GM21529 (cell line): ENCODE data around the gene KRT74.
A peak's percentile ranks its signal among the peaks of the same experiment; 100 is the strongest.

ENCODE experiments used
- ATAC-seq: cut with Tn5 transposase; IDR thresholded peaks from one replicate; pipeline ENCODE4 v1.9.1; 2021; ENCODE audit not compliant: unreplicated experiment

The KRT74 gene

DNA sequence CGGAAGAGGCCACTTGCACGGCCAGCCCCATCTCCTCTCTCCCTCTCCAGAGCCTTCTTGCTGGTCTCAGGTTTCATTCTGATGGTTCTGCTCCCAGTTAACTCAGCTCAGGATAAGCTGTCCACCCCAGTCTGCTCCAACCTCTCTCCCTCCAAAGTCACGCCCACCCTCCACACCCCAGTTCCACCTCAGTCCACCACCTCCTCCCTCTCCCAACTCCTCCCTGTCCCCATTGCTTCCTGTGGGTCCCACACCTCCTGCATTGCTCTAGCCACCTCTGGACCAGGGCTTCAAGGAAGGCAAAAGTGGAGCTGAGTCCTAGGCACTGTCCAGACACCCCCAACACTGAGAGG lies 33.8 kb downstream of the KRT74 start:
- no peak for ATAC-seq

DNA sequence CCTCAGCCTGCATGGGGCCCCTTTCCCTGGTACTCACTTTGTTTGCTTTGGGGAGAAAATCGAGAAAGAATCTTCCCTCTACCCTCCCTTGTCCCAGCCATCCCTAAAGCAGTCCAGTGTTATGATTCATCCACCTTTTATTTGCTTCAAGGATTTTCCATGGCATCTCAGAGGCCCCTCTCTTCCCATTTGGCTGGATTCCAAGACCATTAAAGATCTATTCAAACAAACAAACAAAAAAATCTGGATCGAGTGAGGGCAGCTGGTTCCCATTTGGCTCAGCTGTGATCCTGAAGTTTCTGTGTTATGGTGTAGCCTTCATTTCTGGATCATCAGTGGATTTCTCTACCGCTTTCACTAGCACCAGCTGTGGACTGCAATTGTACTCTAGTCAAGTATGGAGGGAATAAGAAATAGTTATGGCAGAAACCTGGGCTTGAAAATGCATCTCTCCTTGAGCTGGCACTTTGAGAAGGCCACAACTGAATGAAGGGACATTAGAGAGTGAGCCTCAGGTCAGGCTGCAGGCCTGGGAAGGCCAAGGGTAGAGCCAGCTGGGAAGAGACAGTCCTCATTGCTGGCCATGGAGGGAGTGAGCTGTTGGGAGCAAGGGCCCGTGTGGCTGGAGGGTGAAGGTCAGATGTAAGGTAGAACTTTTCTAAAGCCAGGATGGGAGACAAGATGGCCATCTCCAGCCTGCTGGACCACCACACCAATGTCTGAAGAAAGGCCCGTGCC lies 34.4 kb downstream of the KRT74 start:
- no peak for ATAC-seq

DNA sequence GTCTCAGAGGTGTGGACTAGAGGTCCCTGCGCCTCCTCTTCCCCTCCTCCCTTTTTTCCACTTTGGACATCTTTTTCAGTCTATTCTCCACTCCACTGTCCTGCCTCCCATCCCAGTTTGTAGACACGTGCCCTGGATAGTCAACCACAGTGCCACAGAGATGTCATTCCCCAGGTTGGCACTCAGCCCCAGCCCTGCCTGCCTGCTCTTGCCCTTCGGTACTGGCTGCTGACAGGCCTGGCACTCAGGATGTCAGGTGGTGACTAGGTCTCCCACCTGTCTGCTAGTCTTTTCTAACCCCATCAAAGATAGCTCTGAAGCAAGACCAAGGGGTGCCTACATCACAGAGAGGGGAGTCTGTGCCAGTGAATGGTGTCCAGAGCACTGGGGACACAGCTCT lies 36.5 kb downstream of the KRT74 start:
- no peak for ATAC-seq

DNA sequence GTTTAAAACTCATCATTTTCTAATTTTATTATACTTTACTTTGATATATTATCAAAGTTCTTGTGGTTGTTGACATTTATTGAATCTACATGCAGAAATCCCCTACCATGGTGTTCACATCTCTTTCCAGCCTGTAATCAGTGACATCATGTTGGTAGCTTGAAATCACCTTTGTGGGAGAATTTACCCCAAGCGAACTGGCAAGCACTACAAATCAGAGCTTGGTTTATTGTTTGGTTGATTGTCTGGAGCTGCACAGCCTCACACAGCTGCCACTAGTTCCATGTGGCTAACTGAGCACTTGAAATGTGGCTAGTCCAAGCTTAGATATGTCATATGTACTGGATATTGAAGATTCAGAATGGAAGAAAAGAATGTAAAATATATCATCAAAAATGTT lies 38.1 kb downstream of the KRT74 start:
- ATAC-seq: no peak

DNA sequence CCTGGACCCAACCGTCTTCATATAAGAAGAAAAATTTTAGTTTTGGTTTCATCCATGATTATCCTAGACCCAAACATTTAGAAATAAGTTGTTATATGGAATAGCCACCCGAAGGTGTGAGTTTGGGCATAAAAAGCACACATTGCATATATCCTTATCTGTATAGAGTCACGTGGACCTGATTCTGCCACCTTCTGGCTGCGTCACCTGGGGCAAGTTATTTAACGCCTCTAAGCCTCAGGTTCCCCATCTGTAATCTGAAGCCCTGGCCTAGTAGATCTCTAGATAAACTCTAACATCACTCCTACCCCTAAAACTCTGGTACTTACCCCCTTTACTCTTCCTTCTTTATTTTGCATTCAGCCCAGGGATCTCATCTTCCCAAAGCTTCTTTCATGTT lies 39.2 kb downstream of the KRT74 start:
- no peak for ATAC-seq

DNA sequence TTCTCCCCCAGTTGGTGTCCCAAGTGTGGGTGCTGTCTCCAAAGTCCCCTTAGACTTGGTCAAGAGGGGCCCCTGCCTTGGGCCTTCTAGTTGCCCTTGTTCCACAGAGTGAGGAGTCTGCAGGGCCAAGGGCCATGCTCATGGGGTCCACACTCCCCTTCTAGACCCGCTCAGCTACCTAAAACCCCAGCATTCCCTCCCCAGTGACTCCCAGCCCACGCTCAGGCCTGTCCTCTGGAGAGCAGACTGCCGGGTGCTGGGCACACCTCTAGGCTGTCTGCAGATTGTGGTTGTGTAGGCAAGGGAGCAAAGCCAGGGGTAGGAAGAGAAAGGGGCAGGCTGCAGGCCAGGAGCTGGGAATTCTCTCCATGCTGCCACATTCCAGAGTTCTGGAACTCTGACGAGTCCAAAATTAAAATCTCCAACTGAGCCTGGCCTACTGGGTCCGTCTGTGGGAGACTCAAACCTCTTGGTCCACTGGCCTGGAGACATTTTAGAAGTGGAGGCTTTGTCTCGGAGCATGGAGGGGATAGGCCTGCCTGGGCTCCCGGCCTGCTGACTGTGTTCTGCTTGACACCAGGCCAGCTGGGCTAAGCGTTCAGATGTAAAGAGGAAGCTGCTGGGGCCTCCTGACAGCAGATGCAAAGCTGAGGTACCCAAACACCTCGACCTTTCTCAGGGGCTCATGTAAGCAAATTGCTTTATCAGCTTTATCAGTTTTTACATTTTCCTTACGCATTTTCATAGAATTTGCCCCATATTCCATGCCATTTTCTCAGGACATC lies 39.8 kb downstream of the KRT74 start:
- no peak for ATAC-seq

DNA sequence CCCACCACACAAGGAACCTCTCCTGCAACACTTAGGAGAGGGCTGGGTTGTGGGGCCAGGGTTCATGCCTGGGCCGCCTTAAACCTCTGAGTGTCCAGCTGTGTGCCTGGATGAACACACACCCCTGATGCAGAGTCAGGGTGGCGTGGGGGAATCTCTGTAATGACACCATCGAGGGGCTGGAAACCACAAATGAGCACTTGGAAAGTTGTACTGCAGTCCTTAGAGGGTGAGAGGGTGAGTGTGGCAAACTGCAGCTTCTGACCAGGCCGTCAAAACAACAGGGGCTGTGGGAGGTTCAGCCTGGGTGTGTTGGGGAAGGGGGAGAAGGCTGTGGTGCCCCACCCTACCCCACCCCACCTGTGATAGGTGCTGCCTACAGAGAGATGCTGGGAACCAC lies 41.0 kb downstream of the KRT74 start:
- ATAC-seq: no peak

DNA sequence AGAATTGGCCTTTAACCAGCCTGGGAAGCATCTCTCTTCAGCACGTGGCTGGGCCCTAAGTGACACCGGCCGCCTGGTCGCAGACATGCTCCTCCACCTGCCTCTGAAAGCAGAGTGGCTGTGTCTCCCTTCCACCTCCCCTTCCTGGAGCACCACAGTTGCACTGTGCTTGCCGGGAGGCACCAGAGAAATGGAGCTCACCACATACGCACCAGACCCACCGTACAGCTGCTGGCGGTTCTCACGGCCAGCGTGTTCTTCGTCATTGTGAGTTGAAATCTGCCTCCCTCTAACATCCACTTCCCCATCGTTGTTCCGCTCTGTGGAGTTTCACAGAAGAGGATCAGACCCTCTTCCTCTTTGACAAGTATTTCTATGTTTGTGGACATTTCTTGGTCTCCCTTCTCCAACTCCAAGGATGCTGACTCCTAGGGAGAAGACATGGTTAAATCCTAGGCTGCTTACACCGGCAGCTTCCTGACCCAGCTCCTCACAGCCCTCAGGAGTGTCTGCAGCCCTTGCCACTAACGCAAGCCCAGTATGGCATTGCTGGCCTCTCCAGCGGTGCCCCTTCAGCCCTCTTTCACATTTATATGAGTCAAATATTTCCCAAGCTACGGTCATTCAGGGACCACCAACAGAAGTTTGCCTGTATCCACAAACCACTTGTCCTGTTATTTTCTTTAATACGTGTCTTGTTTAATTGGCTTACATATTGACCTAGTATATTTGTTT lies 41.9 kb downstream of the KRT74 start:
- no peak for ATAC-seq

DNA sequence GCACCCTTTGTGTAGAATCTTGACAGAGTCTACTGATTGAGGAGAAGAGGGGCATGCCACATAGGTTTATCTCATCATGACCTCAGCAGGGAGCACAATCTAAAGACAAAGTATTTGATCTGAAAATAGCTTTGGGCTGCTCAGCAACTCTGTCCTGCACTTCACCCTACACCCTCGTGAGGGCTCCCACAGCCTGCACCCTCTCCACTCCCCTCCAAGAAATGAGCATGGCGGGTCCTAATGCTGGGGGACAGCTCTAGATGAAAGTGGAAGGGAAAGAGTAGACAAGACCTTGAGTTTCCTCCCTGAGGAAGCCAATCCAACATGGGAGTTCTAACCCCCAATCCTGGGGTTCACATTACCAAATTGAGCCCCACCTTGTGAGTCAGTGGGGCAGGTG lies 42.7 kb downstream of the KRT74 start:
- no peak for ATAC-seq

DNA sequence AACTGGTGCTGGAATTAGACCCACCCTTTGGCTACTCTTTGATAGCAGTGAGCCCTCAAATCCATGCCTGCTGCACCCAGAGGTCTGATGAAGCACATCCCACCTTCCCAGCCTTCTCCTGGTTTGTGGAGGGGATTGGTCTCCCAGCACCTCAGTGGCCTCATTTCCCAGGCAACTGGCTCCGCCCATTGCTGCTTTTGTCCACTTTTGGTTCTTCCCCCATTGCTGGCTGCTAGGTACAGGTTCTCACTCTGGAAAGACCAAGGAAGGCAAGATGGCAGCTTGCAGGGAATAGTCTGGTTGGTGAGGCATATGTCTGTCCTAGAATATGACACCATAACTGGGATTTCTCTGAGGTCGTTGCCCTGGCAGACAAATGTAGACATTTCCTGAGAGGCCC lies 43.3 kb downstream of the KRT74 start:
- ATAC-seq: no peak

DNA sequence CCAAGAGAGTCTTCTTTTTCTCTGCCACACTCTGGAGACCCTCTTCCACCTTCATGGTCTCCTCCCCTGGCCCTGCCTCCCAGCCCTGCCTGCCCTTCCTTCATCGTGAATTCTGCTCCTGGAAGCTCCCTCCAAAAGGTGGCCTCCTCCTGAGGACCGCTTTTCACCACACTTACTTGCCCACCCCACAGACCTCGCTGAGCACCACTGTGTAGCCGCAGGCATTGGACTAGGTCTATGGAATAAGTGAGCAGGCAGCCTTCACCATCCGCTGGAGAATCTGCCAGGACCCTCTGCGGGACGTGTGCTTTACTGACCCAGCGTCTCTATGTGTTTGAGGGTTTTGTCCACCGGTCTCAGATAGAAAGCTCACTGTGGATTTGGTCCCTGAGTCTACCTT lies 43.8 kb downstream of the KRT74 start:
- no peak for ATAC-seq

DNA sequence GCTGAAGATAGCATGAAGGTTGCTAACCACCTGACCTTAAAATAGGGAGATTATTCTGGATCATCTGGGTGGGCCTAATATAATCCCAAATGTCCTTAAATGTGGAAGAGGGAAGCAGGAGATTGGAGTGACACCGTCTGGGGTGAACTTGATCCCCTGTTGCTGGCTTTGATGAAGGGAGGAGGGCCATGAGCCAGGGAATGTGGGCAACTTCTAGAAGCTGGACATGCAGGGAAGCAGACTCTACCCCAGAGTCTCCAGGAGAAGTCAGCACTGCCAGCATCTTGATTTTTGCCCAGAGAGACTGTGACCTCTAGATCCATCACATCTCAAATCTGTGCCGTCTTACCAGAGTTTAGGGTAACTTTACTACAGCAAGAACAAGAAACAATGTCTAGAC lies 44.2 kb downstream of the KRT74 start:
- ATAC-seq: no peak

DNA sequence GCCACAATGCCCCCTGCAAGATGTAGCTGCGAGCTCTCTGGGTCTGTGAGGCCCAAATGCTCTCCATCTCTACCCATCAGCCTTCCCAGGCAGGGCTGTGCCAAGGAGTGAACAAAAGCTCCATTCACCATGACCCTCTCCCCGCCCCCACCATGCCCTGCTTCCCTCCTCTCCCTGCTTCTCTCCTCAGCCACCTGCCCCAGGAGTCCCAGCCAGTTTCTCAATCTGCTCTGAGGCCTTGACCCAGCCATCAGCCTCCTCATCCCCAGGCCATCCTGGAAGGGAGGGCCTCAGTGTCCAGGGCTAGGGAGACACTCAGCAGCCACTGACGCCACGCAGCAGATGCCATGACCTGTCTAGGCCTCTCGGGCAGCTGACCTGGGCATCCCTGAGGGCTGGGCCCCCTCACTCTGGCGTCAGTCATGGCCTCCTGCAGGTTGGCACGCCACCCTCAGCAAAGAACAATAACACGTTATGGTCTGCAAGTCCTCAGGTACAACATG lies 45.0 kb downstream of the KRT74 start:
- no peak for ATAC-seq

DNA sequence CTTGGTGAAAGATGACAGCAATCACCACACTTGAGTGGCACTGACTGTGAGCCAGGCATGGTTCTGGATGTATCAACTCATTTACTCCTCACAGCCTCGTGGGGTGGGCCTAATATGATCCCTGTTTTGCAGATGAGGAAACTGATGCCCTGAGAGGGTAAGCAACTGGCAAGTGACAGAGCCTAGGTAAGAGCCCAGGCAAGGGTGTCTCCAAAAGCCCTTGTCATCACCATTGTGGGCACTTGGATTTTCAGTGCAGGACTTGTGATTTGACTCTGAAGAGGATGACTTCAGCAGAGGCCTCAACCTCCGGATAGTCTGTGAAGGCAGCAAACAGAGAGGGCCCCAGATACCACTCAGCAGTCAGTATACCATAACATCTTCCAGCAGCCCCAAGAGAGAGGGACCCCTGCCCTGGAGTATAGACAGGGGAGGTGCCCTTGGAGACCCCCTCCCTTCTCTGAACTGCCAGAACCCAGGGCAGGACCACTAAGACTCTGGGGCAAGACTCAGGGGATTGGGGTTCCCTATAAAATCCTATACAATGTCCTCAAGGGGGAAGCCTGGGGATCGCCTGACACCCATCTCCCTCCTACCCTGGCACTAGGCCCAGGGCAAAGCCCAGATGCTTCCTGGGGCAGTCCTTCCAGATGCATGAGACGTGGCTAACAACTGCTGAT lies 46.4 kb downstream of the KRT74 start:
- ATAC-seq: no peak

DNA sequence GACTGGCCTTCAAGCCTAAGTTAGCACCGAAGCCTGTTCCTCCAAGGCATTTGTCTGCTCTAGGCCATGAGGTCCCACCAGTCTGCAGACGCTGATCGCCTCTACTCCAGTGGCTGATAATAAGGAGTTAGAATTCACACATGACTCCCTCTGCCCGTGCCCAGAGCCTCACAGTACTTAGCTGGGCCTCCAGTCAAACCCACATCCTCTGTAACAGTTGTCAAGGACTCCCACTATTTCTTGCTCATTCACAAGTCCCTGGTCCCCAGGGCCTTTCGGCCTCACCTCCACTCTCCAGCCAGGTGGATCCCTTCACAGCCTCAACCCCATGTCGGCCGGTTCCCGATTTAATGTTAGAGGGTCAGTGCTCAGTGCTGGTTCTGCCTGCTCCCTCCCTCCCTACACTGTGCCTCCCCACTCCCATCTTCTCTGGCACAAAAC lies 47.1 kb downstream of the KRT74 start:
- ATAC-seq: no peak

DNA sequence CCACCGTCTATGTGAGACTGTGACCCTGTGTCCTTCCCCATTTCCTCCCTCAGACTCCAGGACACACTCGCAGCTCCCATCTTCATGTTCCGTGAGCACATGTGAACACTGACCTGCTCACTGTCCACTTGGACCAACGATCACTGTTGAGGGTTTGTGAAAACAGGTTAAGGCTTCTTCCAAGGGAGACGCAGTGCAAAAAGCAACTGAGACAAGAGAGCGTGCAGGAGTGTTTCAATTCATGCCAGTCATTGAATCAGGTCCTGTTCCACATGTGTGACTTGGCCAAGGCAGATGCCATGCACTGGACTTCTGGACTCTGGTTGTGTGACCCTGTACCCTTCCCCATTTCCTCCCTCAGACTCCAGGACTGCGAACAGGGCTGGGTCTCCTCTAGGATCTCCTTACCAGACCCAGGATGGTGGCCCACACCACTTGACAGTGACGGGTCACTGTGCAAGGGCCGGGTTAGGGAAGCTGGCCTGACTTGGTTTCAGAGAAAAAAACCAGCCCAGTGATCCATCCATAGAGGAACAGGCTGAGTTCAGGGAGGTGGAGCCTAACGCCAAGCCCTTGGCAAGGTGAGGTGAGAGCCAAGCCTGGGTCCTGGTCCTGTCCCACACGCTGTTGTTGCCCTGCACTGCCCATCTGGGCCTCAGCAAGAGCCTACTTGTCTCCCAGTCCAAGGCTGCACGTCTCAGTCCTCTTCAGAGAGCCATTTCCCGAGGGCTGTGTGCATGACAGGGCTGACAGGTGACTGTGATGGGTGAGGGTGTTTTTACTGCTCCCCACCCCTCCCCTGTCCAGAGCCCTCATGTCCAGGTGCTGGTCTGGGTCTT lies 47.8 kb downstream of the KRT74 start:
- ATAC-seq: no peak

DNA sequence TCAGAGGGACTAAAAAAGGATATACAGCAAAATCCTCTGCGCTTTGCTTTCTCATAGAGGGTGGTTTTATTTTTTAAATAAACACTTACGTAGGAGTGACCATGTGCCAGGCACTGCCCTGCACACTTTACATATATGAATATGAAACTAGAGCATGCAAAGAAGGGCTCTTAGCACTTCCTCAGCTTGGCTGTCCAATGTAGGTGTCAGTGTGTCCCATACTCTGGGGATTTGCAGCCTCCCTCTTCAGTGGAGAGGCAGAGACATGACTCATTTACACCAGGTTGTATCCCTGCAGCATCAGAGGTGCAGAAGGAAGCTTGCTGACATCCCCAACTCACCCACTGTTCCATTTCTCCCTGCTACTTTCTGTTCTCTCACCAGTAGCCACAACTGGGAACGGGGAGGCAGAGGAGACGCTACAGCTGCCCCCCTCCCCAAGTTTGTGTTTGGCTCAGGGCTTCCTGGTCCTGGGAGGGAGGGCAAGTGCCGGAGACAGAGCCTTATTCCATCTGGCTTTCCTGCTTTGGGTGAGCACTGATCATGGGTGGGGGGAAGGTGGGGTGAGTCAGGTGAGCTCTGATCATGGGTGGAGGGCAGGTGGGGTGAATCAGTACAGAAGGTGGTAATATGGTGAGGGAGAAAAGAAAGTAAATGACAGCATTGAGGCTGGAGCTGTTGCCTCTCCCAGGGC lies 48.6 kb downstream of the KRT74 start:
- ATAC-seq: peak; percentile 76

DNA sequence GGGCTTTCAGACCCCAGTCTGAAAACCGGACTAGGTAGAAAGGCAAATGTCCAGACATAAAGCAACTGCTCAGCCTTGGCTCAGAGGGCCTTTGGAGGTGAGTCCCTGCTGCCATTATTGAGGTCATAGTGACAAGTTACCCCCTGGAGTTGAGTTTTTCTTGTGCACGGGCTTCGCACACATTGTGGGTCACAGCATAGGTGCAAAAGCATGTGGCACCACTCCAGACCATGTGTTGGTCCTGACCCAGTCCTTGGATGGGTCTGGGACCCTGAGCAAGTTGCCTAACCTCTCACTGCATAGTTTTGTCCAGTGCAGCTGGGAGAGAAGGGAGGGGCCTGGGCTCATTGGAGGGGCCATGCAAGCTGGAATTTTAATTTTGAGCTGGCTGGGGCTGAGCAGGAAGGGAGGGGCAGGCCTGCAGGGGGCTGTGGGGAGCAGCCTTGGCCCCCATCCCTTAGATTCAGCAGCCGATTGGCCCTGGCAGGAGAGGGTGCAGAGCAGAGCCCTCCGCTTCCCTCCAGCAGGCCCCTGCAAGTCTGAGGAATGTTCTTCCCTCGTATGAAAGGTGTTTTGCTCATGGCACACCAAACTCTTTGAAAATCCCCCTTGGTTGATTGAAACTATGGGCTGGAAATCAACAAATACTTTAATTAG lies 49.3 kb downstream of the KRT74 start:
- no peak for ATAC-seq

DNA sequence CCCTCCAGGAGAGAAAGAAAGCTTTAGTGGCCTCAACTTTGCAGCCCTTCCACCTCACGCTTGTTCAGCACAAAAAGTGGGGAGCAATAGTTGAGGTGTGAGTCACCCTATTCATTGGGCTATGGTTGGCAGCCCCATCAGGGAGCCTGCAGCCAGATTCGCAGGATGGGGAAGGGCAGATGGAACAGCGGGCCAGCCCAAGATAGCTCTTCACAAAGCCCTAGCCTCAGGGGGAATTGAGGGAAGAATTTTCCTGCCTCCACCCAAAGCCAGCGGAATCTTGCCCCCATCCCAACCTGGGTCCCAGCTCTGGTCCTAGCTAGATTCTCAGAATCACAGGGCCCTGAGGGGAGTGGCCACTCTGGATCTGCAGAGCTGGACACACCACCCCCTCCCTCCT lies 49.8 kb downstream of the KRT74 start:
- no peak for ATAC-seq
